ENCODE results near the gene RAC2.

The RAC2 gene

DNA sequence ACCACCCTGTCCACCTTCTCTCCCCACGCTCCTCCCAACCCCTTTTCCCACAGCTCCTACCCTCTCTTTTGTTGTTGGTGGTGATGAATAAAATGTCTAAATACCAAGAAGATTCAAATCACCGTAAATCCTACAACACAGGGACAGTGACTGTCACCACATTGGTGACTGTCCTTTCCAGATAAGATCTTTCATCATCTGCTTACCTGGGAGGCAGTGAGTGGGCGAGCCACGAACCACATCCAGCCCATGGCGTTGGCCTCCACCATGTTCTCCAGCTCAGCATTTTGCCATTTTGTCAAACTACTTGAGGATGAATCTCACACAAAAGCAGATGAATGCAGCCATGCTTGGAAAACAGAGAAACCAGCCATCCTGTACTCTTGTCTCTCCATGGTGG is 31.6 kb upstream of the RAC2 start:
- no peak for DNase-seq
- Histone ChIP-seq H2BK5ac (ENCODE audit: low read depth, low read length, poor library complexity, severe bottlenecking) (no peak overlapping the region), H3K18ac (ENCODE audit: low read depth in 1 of 2, low read length in 2 of 2) (peak overlapping the region in 1 of 2 experiments; percentile 64), H2AFZ (ENCODE audit: low read depth, low read length) (no peak overlapping the region), H3K23ac (ENCODE audit: low read length in 2 of 2) (no peak overlapping the region), H3K4ac (ENCODE audit: low read depth in 1 of 2, low read length in 2 of 2) (no peak overlapping the region), H3K4me3 (ENCODE audit: insufficient read depth in 1 of 2, low read depth in 1 of 2, low read length in 2 of 2) (no peak overlapping the region), H3K9me3 (ENCODE audit: control insufficient read depth, low read length) (peaks cover under 1% of the 10 kb centered on the region), H3K27ac (ENCODE audit: low read length, poor library complexity, severe bottlenecking) (no peak overlapping the region), H3K9ac (ENCODE audit: low read length) (no peak overlapping the region), H2BK120ac (ENCODE audit: low read depth, low read length) (no peak overlapping the region), H2AK5ac (ENCODE audit: low read length, severe bottlenecking) (no peak overlapping the region), H3K79me1 (replicated peaks; ENCODE audit: low read length, poor library complexity, severe bottlenecking) (no peaks in the 10 kb centered on the region), H3K4me2 (ENCODE audit: low read length, poor library complexity, severe bottlenecking) (no peak overlapping the region), H3K36me3 (ENCODE audit: control insufficient read depth in 1 of 2, insufficient read depth in 2 of 2, low read depth in 1 of 2, low read length in 2 of 2) (no peaks in the 10 kb centered on the region), H3K14ac (ENCODE audit: low read length in 2 of 2) (no peak overlapping the region), H4K91ac (ENCODE audit: low read length) (no peak overlapping the region), H3K4me1 (ENCODE audit: control insufficient read depth, insufficient read depth, low read depth, low read length) (peaks cover 18% of the 10 kb centered on the region), H4K8ac (ENCODE audit: low read length) (no peak overlapping the region), H3K27me3 (ENCODE audit: control insufficient read depth in 1 of 2, insufficient read depth in 1 of 2, low read length in 2 of 2) (no peaks in the 10 kb centered on the region), H2BK12ac (ENCODE audit: low read length in 2 of 2) (peak overlapping the region in 1 of 2 experiments; percentile 64), H2BK15ac (ENCODE audit: low read depth, poor library complexity, severe bottlenecking) (no peak overlapping the region)
- 81% methylated on average over 4 of the region's 5 CpGs for WGBS

DNA sequence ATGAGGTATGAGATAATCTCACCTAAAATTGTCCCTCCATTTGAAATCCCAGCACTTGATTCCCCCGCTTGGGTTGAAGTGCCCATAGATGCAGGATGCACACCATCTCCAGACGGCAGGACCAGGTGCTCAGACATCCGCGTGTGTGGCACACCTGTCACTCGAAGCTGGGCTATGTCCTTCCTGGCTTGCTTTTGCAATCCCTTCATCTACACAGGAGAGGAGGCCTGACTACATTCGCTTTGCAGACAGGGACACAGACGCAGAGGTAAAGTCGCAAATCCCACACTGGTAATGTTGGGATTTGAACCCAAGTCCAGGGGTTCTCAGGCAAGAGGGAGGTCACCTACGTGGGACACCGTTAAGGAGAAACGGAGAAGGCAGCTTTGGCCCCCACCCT is 31.1 kb upstream of the RAC2 start:
- DNase-seq: no peak
- Histone ChIP-seq H3K4me1 (ENCODE audit: control insufficient read depth, insufficient read depth, low read depth, low read length) (peaks cover 18% of the 10 kb centered on the region), H2BK12ac (ENCODE audit: low read length in 2 of 2) (peak overlapping the region in 1 of 2 experiments; percentile 93)

DNA sequence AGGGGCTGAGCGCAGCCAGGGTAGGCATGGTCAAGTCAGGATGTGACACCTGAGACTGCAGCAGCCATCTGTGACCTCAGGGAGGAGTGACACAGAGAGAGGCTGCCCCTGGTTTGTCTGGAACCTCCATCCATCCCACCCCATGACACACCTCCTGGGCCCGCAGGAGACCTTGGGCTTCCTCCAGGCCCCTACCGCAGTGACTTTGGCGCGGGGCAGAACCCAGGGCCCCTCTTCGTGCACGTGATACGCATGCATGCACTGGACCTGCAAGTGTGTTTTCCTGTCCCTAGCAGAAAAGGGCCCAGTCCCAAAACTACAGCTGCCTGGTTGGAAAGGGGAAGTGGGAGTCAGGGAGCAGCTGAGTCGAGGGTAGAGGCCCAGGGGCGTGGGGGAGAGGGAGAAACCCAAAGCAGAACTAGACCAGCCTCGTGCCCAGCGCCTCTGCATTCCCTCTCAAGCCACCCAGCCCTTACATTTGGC is 30.4 kb upstream of the RAC2 start:
- Histone ChIP-seq H3K9ac (ENCODE audit: low read length) (no peak overlapping the region), H3K23ac (ENCODE audit: low read length in 2 of 2) (no peak overlapping the region), H3K4me3 (ENCODE audit: insufficient read depth in 1 of 2, low read depth in 1 of 2, low read length in 2 of 2) (no peak overlapping the region), H2AFZ (ENCODE audit: low read depth, low read length) (no peak overlapping the region), H3K18ac (ENCODE audit: low read depth in 1 of 2, low read length in 2 of 2) (peak overlapping the region in 1 of 2 experiments; percentile 83), H3K14ac (ENCODE audit: low read length in 2 of 2) (peak overlapping the region in 1 of 2 experiments; percentile 55), H2AK5ac (ENCODE audit: low read length, severe bottlenecking) (peak overlapping the region; percentile 13), H3K79me1 (replicated peaks; ENCODE audit: low read length, poor library complexity, severe bottlenecking) (no peaks in the 10 kb centered on the region), H3K4me1 (ENCODE audit: control insufficient read depth, insufficient read depth, low read depth, low read length) (peaks cover 14% of the 10 kb centered on the region), H3K9me3 (ENCODE audit: control insufficient read depth, low read length) (no peaks in the 10 kb centered on the region), H3K4me2 (ENCODE audit: low read length, poor library complexity, severe bottlenecking) (no peak overlapping the region), H3K27ac (ENCODE audit: low read length, poor library complexity, severe bottlenecking) (no peak overlapping the region), H4K8ac (ENCODE audit: low read length) (peak overlapping the region; percentile 27), H3K27me3 (ENCODE audit: control insufficient read depth in 1 of 2, insufficient read depth in 1 of 2, low read length in 2 of 2) (no peaks in the 10 kb centered on the region), H2BK120ac (ENCODE audit: low read depth, low read length) (no peak overlapping the region), H2BK12ac (ENCODE audit: low read length in 2 of 2) (peak overlapping the region; percentile 78 to 93), H3K36me3 (ENCODE audit: control insufficient read depth in 1 of 2, insufficient read depth in 2 of 2, low read depth in 1 of 2, low read length in 2 of 2) (no peaks in the 10 kb centered on the region), H4K91ac (ENCODE audit: low read length) (peak overlapping the region; percentile 58), H2BK5ac (ENCODE audit: low read depth, low read length, poor library complexity, severe bottlenecking) (no peak overlapping the region), H2BK15ac (ENCODE audit: low read depth, poor library complexity, severe bottlenecking) (peak overlapping the region; percentile 53), H3K4ac (ENCODE audit: low read depth in 1 of 2, low read length in 2 of 2) (peak overlapping the region in 1 of 2 experiments; percentile 17)
- no peak for DNase-seq
- WGBS: 93% methylated on average over 12 of the region's 12 CpGs

More for the DNA sequence above, 31.1 kb upstream of the RAC2 start:
- Histone ChIP-seq H3K4me3 (ENCODE audit: insufficient read depth in 1 of 2, low read depth in 1 of 2, low read length in 2 of 2) (no peak overlapping the region), H4K91ac (ENCODE audit: low read length) (peak overlapping the region; percentile 53), H2BK15ac (ENCODE audit: low read depth, poor library complexity, severe bottlenecking) (no peak overlapping the region), H3K79me1 (replicated peaks; ENCODE audit: low read length, poor library complexity, severe bottlenecking) (no peaks in the 10 kb centered on the region), H3K18ac (ENCODE audit: low read depth in 1 of 2, low read length in 2 of 2) (peak overlapping the region in 1 of 2 experiments; percentile 64), H3K4me2 (ENCODE audit: low read length, poor library complexity, severe bottlenecking) (no peak overlapping the region), H3K27me3 (ENCODE audit: control insufficient read depth in 1 of 2, insufficient read depth in 1 of 2, low read length in 2 of 2) (no peaks in the 10 kb centered on the region), H2BK5ac (ENCODE audit: low read depth, low read length, poor library complexity, severe bottlenecking) (no peak overlapping the region), H3K9me3 (ENCODE audit: control insufficient read depth, low read length) (no peaks in the 10 kb centered on the region), H2AK5ac (ENCODE audit: low read length, severe bottlenecking) (no peak overlapping the region), H4K8ac (ENCODE audit: low read length) (peak overlapping the region; percentile 32), H2AFZ (ENCODE audit: low read depth, low read length) (no peak overlapping the region), H3K9ac (ENCODE audit: low read length) (no peak overlapping the region), H3K14ac (ENCODE audit: low read length in 2 of 2) (no peak overlapping the region), H3K36me3 (ENCODE audit: control insufficient read depth in 1 of 2, insufficient read depth in 2 of 2, low read depth in 1 of 2, low read length in 2 of 2) (no peaks in the 10 kb centered on the region), H2BK120ac (ENCODE audit: low read depth, low read length) (peak overlapping the region; percentile 46), H3K23ac (ENCODE audit: low read length in 2 of 2) (no peak overlapping the region), H3K4ac (ENCODE audit: low read depth in 1 of 2, low read length in 2 of 2) (no peak overlapping the region), H3K27ac (ENCODE audit: low read length, poor library complexity, severe bottlenecking) (no peak overlapping the region)
- 98% methylated on average over 11 of the region's 11 CpGs for WGBS

DNA sequence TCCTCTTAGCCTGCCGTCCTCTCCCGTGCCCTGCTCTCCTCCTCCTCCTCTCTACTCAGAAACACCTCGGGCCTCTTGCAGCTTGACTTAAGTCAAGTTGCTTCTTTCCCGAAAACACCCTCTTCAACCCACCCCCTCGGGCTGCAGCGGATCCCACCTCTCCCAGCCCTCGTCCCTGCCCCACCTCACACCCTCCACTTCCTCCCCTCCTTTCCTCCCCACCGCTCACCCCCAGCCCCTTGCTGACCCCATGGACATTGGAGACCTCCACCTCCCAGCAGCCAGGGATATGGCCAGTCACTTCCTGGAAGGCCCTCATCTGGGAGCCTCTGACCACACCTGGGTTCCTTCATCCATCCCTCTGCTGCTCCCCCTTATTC is 29.8 kb upstream of the RAC2 start:
- Histone ChIP-seq H2BK12ac (ENCODE audit: low read length in 2 of 2) (peak overlapping the region; percentile 75 to 78), H2BK120ac (ENCODE audit: low read depth, low read length) (peak overlapping the region; percentile 12), H2AFZ (ENCODE audit: low read depth, low read length) (no peak overlapping the region), H3K4me1 (ENCODE audit: control insufficient read depth, insufficient read depth, low read depth, low read length) (peaks cover 11% of the 10 kb centered on the region), H3K18ac (ENCODE audit: low read depth in 1 of 2, low read length in 2 of 2) (peak overlapping the region; percentile 60 to 61), H3K4ac (ENCODE audit: low read depth in 1 of 2, low read length in 2 of 2) (peak overlapping the region in 1 of 2 experiments; percentile 28), H3K9me3 (ENCODE audit: control insufficient read depth, low read length) (no peaks in the 10 kb centered on the region), H3K27ac (ENCODE audit: low read length, poor library complexity, severe bottlenecking) (no peak overlapping the region), H2AK5ac (ENCODE audit: low read length, severe bottlenecking) (no peak overlapping the region), H3K79me1 (replicated peaks; ENCODE audit: low read length, poor library complexity, severe bottlenecking) (no peaks in the 10 kb centered on the region), H3K36me3 (ENCODE audit: control insufficient read depth in 1 of 2, insufficient read depth in 2 of 2, low read depth in 1 of 2, low read length in 2 of 2) (no peaks in the 10 kb centered on the region), H2BK5ac (ENCODE audit: low read depth, low read length, poor library complexity, severe bottlenecking) (no peak overlapping the region), H4K8ac (ENCODE audit: low read length) (peak overlapping the region; percentile 39), H3K23ac (ENCODE audit: low read length in 2 of 2) (no peak overlapping the region), H3K14ac (ENCODE audit: low read length in 2 of 2) (no peak overlapping the region), H3K4me3 (ENCODE audit: insufficient read depth in 1 of 2, low read depth in 1 of 2, low read length in 2 of 2) (peak overlapping the region in 1 of 2 experiments; percentile 11), H3K9ac (ENCODE audit: low read length) (no peak overlapping the region), H3K27me3 (ENCODE audit: control insufficient read depth in 1 of 2, insufficient read depth in 1 of 2, low read length in 2 of 2) (no peaks in the 10 kb centered on the region), H4K91ac (ENCODE audit: low read length) (peak overlapping the region; percentile 58), H2BK15ac (ENCODE audit: low read depth, poor library complexity, severe bottlenecking) (peak overlapping the region; percentile 61), H3K4me2 (ENCODE audit: low read length, poor library complexity, severe bottlenecking) (no peak overlapping the region)
- DNase-seq: no peak
- 88% methylated on average over 8 of the region's 8 CpGs for WGBS
